Inflammatory macrophage (primary cell): ENCODE results near the gene TBC1D22A.
A peak's percentile ranks its signal among the peaks of the same experiment; 100 is the strongest.
"Not testable (repeated sequence)": the region's sequence is repeated elsewhere in the genome, so short reads cannot be mapped to it uniquely, and the experiment has no call there.

Experiments used
- DNase-seq, 2 donors: peaks; one replicate each; pipeline ENCODE4 v3.0.0-alpha.2; 2020 to 2022

TBC1D22A gene

DNA sequence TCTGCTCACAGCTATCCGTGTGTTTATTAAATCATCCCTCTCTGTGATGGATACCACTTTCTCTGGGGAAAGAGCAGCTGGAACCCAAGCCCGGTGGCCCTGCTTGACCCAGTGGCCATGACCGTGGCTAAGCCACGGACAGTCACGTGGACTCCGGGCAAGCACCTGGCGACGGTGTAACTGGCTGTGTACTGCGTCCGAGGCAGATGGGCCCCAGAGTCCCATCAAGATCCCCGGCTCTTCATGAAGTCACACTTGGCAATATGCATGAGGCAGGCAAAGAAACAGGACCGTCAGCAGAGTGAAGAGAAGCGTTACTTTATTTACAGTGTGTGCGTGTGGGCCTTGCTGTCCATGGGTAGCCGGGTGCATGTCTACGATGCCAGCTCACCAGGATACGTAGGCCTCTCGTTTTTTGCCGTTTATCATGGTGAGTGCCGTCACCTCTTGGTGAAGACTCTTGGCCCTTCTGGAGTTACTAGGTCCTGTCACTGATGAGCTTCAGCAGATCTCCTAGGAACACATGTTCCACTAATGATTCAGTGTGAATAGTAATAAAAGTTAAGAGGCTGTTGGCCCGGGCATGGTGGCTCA lies 366.3 kb downstream of the TBC1D22A start:
- DNase-seq, result no peak

DNA sequence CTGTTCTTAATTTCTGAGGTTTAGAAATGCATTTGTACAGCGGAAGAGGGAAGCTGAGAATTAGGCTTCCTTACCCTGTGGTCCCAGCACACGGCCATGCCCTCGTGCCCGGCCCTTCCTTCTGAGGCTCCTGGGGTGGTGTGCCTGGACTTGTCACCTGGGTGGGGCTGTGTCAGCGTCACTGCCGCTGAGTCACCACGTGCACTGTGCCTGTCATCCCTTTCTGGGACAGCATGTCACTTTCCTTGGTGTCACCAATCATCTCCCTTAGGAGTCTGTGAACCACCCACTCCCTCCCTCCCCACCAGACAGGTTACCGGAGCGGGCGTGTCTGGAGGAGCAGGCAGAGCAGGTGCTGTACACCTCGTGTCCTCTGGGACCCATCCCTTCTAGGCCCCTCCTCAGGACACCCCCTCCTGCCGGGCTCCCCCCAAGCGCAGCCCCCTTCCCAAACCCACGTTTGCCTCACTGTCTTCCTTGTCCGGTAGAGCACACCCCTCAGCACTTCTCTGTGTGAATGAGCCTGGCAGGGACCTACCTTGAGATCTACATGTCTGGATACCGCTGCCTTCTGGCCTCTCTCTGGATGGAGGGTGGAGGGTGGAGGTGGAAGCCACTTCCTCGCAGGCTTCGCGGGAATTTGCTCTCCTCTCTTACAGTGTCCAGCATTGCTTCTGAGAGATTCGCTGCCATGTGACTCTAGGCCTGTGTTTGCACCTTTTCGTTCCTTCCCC lies 367.6 kb downstream of the TBC1D22A start:
- DNase-seq, result peak; percentile 40 to 44

DNA sequence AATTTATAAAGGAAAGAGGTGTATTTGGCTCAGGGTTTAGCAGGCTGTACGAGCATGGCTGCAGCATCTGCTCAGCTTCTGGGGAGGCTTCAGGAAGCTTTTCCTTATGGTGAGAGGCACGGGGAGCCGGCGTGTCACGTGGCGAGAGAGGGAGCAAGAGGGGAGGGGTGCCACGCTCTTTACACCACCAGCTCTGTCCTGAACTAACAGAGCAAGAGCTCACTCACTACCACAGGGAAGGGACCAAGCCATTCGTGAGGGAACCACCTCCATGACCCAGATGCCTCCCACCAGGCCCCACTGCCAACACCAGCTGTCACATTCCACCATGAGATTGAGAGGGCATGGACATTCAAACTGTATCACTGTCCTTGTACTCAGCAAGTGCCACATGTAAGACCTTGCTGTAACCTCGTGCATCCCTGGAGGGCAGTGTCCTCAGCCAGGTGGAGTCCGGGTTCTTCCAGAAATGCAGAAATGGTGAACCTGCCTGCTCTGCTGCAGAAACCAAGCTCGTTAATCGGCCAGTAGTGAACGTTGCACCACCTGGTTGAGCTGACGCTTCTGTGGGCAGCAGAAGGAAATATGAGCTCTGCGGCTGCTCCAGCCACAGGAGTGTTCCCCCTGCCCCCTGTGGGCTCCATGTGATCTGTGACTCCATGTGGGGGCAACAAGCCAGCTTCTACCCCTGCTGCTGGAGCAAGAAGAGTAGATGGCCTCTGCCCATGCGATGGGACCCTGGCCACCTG lies 368.6 kb downstream of the TBC1D22A start:
- DNase-seq, result no peak

DNA sequence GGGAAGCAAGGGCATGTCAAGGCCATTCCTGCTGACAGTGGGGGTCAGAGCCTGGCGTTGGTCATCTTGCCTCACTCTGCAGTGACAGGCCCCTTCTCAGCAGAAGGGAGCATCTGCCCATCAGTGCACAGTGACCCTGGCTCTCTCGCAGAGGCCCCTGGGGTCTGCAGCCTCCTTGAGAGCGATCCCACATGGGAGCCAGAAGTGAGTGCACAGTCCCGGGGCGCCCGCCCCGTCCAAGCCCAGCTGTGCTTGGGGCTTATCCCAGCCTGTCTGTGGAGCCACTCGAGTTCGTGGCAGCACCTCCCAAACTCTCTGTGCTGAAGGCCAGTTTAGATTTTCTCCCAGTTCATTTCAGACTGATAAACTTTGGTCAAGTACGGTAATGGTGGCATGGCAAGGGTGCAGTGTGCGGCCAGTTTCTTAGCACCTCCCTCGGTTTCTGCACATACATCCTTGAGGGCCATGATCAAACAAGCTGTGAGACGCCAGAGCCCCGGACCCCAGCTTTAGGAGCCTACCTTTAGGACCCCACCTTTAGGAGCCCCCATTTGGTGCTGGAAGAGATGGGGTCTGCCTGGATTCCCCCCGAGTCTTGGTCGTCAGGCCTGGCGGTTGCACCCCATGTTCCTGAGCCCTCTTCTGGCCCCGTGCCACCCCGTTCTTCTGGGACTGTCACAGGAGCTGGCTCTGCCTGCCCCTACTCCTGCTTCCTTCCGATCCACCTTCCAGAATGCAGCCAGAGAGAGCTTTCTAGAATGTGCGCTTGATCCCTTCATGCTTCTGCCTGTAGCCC lies 369.4 kb downstream of the TBC1D22A start:
- no peak for DNase-seq

- DNase-seq, result no peak
These were observed 370.0 kb downstream of the TBC1D22A start for GRCh38 chr22:47132428-47132825.

DNA sequence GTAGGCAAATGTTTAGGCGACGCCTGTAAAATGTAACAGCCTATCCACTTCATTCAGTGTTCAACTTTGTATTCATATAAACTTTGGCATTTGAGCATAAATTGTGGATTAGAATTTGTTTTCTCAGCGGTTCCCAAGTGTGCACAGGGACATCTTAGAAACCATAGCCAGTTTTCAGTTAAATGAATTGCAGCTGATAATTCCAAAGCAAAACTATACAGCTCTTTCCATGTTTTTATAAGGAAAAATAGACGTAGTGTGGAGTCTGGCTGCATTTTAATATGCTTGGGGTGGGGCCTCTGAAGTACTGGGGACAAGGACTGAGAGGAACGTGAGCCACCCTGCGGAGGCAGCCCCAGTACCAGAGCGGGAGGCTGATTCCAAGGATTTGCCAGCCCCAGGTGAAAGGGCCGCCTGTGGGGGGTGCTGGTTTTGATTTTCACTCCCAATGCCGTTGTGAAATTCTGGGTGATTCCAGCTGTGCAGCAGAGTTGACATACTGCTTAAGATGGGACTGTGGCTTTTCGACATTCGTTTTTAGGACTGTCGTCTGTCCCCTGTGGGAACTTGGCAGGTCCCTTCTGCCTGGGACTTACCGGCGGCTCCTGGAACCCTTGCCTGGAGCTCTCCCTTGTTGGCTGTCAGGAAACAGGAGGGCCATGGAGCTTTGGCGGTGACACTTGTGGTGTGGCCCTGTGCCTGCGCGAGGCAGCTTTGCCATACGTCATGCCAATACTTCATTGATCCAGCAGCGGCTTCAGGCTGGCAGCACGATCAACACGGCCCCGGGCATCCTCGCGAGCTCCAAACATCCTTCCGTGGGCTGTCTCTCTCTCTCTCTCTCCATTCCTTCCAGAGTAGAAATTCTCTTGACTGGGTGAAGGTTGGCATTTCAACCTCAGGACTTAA lies 370.9 kb downstream of the TBC1D22A start:
- DNase-seq, result no peak

DNA sequence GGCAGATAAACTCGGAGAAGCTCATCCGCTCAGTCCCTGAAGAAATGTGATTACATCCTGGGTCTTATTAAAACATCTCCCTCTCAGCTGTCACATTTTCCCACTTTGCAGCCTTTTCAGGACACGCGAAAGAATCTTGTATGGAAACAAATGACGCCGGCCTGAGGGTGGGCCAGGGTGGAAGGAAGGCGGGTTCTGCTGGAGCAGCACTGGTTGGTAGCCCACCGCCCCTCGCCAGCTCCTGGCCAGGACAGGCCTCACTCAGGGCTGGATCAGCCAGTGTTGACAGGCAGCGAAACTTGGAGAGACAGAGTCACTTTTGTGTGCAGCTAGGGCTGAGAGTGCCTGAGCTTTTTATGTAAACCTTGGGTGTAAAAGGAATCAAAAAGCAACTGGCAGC lies 371.8 kb downstream of the TBC1D22A start:
- no peak for DNase-seq

- no peak for DNase-seq
These were observed 372.9 kb downstream of the TBC1D22A start for GRCh38 chr22:47135338-47135737.

- DNase-seq, result no peak
These were observed 373.6 kb downstream of the TBC1D22A start for GRCh38 chr22:47136050-47136449.

GRCh38 chr22:47136671-47137070 lies 374.2 kb downstream of the TBC1D22A start:
- no peak for DNase-seq

DNA sequence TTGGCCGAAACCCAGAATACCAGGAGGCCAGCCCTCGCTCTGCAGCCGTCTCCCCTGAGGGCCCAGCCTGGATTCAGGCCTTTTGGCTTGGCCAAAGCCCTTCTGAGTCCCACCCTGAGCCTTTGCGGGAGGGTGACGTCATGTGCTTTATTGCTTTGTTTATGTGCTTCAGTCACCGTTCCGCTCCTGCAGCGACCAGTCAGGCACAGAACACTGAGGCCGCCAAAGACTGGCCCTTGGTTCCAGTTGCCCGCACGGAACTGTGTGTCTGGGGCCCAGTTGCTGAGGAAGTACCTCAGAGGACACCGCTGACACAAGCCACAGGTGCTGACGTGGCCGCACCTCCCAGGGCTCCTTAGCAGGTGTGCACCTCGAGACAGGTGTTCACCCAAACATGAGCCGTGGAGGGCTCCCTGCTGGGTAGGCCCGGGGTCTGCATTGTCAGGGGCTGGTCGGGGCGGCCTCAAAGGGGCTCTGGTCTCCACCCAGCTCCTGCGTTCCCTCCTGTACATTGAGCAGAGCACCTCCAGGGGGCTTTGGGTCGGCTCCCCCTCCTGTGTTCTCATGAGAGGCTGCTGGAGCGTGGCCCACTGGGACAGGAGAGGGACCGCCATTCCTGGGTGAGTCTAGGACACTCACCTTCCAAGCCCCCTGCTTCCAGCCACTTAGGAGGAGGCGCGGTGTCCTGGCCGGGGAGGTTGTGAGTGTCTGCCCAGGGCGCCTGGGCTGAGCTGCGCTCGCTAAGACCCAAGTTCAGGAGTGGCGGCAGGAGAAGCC lies 376.8 kb downstream of the TBC1D22A start:
- no peak for DNase-seq

DNA sequence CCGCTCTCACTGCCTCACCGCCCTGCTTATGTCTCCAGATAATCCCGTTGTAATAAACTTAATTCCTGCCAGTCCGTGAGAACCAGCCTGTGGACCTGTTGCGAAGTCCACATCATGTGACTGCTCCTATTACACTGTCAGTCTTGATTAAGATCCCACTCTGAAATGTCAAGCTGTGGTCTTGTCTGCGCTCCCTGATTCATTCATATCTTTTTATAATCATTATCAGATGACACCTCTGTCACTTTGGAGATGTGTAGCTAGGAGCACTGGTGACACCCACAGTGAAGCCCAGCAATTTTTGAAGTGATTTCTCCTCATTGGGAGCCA lies 377.3 kb downstream of the TBC1D22A start:
- DNase-seq, result no peak

DNA sequence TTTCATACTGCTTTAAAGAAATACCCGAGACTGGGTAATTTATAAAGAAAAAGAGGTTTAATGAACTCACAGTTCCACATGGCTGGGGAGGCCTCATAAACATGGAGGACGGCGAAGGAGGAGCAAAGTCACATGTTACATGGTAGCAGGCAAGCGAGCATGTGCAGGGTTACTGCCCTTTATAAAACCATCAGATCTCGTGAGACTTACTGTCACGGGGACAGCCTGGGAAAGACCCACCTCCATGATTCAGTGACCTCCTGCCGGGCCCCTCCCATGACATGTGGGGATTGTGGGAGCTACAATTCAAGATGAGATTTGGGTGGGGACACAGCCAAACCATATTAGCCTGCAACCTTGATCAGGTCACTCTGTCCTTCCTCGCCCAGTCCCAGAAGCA lies 378.5 kb downstream of the TBC1D22A start:
- DNase-seq, result not testable (repeated sequence)

GRCh38 chr22:47142427-47143046 lies 380.1 kb downstream of the TBC1D22A start:
- no peak for DNase-seq

DNA sequence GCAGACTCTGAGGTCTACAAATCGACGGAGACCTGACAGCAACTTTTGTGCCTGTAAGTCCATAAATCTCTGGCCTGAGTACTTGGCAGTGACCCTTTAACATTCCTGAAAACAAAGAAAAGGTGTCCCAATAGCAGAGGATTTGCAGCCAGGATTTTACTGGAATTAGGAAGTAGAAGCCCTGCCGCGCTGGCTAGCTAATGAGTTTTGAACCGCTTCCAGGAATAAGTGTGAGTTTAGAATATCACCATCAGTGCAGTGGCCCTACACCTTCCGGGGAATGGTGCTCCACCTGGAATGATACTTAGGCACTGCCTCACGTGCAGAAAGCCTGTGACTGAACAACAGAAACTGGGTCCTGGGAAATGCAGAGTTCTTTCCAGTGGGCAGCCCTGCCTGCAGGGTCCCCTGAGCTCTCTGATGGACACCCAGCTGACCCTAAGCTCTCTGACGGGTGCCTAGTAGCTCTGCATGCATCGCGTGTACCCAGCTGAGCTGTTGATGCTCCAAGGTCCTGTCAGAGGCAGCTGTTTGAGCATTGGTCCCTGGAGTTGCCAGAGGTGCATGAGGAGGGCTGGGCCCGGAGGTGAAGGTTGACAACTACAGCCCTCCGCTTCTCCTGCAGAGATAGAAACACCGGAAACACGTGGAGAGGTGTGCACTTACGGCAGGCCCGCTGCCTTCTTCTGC lies 380.9 kb downstream of the TBC1D22A start:
- no peak for DNase-seq

- DNase-seq, result no peak
These were observed 381.8 kb downstream of the TBC1D22A start for GRCh38 chr22:47144076-47144765.

GRCh38 chr22:47144791-47145425 lies 382.5 kb downstream of the TBC1D22A start:
- no peak for DNase-seq

GRCh38 chr22:47145883-47146282 lies 383.4 kb downstream of the TBC1D22A start:
- DNase-seq, result no peak

- no peak for DNase-seq
These were observed 383.9 kb downstream of the TBC1D22A start for GRCh38 chr22:47146391-47146790.
